K562 (cell line): ENCODE measurements around the gene GPC2. TPM values are rescaled to one million over a fixed set of nuclear protein-coding genes. Genes with fewer than 3 reads are reported as not detected.
A peak's percentile ranks its signal among the peaks of the same experiment; 100 is the strongest.

Source experiments
- ATAC-seq: fragments of 200-7000 bp; cut with Tn5 transposase; 3 replicates; pipeline ENCODE4 v1.9.1; 2020; ENCODE audit warnings: moderate library complexity
- BruUV-seq: library from RNA; stranded (reverse); fragments of 400-500 nt; replicated peaks from 2 replicates; lab custom pipeline; 2021; lab: Mats Ljungman, UMichigan
- CTCF ChIA-PET: fragments of 300-600 bp; formaldehyde crosslinking; extraction: SDS; loops from one replicate; lab custom pipeline; 2021; ENCODE audit warnings: low intra/inter-chr PET ratio; lab: Yijun Ruan, JAX
- POLR2A ChIA-PET: fragments of 300-600, 350-650 bp; sonication (Branson Sonifier 250); formaldehyde crosslinking; extraction: SDS; loops from one replicate; lab custom pipeline; 2021; ENCODE audit warnings: antibody characterized with exemption, inconsistent platforms; lab: Yijun Ruan, JAX
- DNase-seq, 4 experiments: peaks; one replicate each; pipeline versions ENCODE4 v3.0.0 to v3.0.0-alpha.2; 2011 to 2018; ENCODE audit warnings: low spot score in 3 of 4, mixed read lengths in 3 of 4; ENCODE audit errors: extremely low read depth in 1 of 4
- FAIRE-seq: peaks from 2 replicates; lab custom pipeline; 2011; peaks lifted over from hg19 to GRCh38; lab: Jason Lieb, UNC
- H2AFZ ChIP-seq: 2 replicates; pipeline ENCODE4 v1.6.0; 2011; ENCODE audit warnings: low read depth, low read length, control low read depth, inconsistent platforms
- H3K27ac ChIP-seq: fragments of 200-600 bp; 3 replicates; pipeline ENCODE4 v1.8.0; 2011; ENCODE audit warnings: low read depth, mild to moderate bottlenecking, control low read depth, inconsistent platforms, low read length, moderate library complexity, mixed read lengths; ENCODE audit errors: extremely low read depth
- H3K27me3 ChIP-seq, 2 experiments: fragments of 300-600 bp in 1 of 2; 2 replicates in 1 of 2; 3 replicates in 1 of 2; pipeline versions ENCODE4 v1.6.0 to v1.8.0; 2011; ENCODE audit warnings: inconsistent platforms in 2 of 2, low read length in 2 of 2, mild to moderate bottlenecking in 1 of 2, mixed read lengths in 1 of 2, moderate library complexity in 1 of 2; ENCODE audit not compliant: control insufficient read depth in 2 of 2, insufficient read depth in 2 of 2
- H3K36me3 ChIP-seq: fragments of 300-600 bp; 3 replicates; pipeline ENCODE4 v1.8.0; 2011; ENCODE audit warnings: mild to moderate bottlenecking, low read length, inconsistent platforms; ENCODE audit not compliant: control insufficient read depth, insufficient read depth
- H3K4me1 ChIP-seq, 2 experiments: fragments of 200-600 bp in 1 of 2; replicated peaks in 1 of 2; 2 replicates in 1 of 2; 3 replicates in 1 of 2; pipeline versions ENCODE4 v1.5.1 to v1.8.0; 2011; ENCODE audit warnings: inconsistent platforms in 2 of 2, low read length in 2 of 2, mild to moderate bottlenecking in 1 of 2, mixed read lengths in 1 of 2, moderate library complexity in 1 of 2; ENCODE audit not compliant: control insufficient read depth in 2 of 2, insufficient read depth in 2 of 2
- H3K4me2 ChIP-seq: 2 replicates; pipeline ENCODE4 v1.6.1; 2011; ENCODE audit warnings: low read length, control low read depth, inconsistent platforms, mixed read lengths; ENCODE audit not compliant: insufficient read depth
- H3K4me3 ChIP-seq: fragments of 200-600 bp; sonication (generic), shearing (Covaris generic); 2 replicates; pipeline ENCODE4 v1.5.1; 2016; ENCODE audit warnings: control low read depth, inconsistent platforms
- H3K79me2 ChIP-seq: fragments of 200-600 bp; 3 replicates; pipeline ENCODE4 v1.8.0; 2011; ENCODE audit warnings: low read length, inconsistent platforms; ENCODE audit not compliant: control insufficient read depth, insufficient read depth
- H3K9ac ChIP-seq, 2 experiments: 2 replicates each; pipeline versions ENCODE4 v1.6.0 to v1.6.1; 2011; ENCODE audit warnings: low read depth in 2 of 2, low read length in 2 of 2, control low read depth in 1 of 2, inconsistent platforms in 1 of 2, mild to moderate bottlenecking in 1 of 2, mixed read lengths in 1 of 2; ENCODE audit not compliant: insufficient read depth in 1 of 2
- H3K9me1 ChIP-seq: one replicate; pipeline ENCODE4 v1.6.0; 2011; ENCODE audit warnings: inconsistent platforms, mild to moderate bottlenecking, low read length, moderate library complexity; ENCODE audit not compliant: control insufficient read depth, insufficient read depth
- H3K9me3 ChIP-seq: replicated peaks from 2 replicates; pipeline ENCODE4 v1.5.1; 2011; ENCODE audit warnings: low read depth, low read length, inconsistent platforms; ENCODE audit not compliant: control insufficient read depth, insufficient read depth
- H4K20me1 ChIP-seq: replicated peaks from 2 replicates; pipeline ENCODE4 v1.6.1; 2011; ENCODE audit warnings: low read length, inconsistent platforms, mixed read lengths; ENCODE audit not compliant: control insufficient read depth, insufficient read depth
- ASH1L ChIP-seq: fragments of 450-650 bp; IDR thresholded peaks from 2 replicates; pipeline ENCODE4 v1.6.1; 2018; ENCODE audit warnings: borderline replicate concordance, mild to moderate bottlenecking, low read depth; ENCODE audit not compliant: partially characterized antibody
- ATF7 ChIP-seq: fragments of 450-650 bp; IDR thresholded peaks from 2 replicates; pipeline ENCODE4 v1.7.1; 2014; ENCODE audit warnings: mild to moderate bottlenecking, moderate library complexity
- BRF1 ChIP-seq: IDR thresholded peaks from 3 replicates; pipeline ENCODE4 v1.6.1; 2011; ENCODE audit warnings: borderline replicate concordance, mild to moderate bottlenecking; ENCODE audit not compliant: insufficient read length; ENCODE audit errors: extremely low read depth
- CTBP1 ChIP-seq: fragments of 450-650 bp; IDR thresholded peaks from 2 replicates; pipeline ENCODE4 v1.6.1; 2016; ENCODE audit warnings: borderline replicate concordance
- EGR1 ChIP-seq: fragments of 450-650 bp; conservative IDR thresholded peaks from 2 replicates; pipeline ENCODE4 v1.6.1; 2017; ENCODE audit warnings: mild to moderate bottlenecking
- FIP1L1 ChIP-seq: fragments of 200-400 bp; formaldehyde crosslinking; IDR thresholded peaks from 2 replicates; pipeline ENCODE4 v1.6.1; 2018; ENCODE audit warnings: mild to moderate bottlenecking, low read depth, low read length; ENCODE audit not compliant: poor library complexity, severe bottlenecking
- HDAC1 ChIP-seq, 2 experiments: fragments of 450-650 bp; IDR thresholded peaks; 2 replicates each; pipeline ENCODE4 v1.6.1; 2016 to 2017; ENCODE audit warnings: inconsistent platforms in 1 of 2, mild to moderate bottlenecking in 1 of 2, moderate library complexity in 1 of 2
- IFI16 ChIP-seq: fragments of 250-450 bp; sonication (Bioruptor Pico); IDR thresholded peaks from 2 replicates; pipeline ENCODE4 v2.1.2; 2022; ENCODE audit warnings: mild to moderate bottlenecking, inconsistent platforms
- MTA2 ChIP-seq: fragments of 450-650 bp; IDR thresholded peaks from 2 replicates; pipeline ENCODE4 v1.6.1; 2016; ENCODE audit warnings: low read depth
- NFE2 ChIP-seq: IDR thresholded peaks from 2 replicates; pipeline ENCODE4 v1.6.1; 2014; ENCODE audit warnings: antibody characterized with exemption, low read depth
- POLR2A ChIP-seq: fragments of 450-650 bp; conservative IDR thresholded peaks from 2 replicates; pipeline ENCODE4 v1.6.1; 2016
- POLR2AphosphoS5 ChIP-seq: IDR thresholded peaks from 2 replicates; pipeline ENCODE4 v1.6.1; 2011; ENCODE audit warnings: mild to moderate bottlenecking, low read depth, low read length, moderate library complexity; ENCODE audit not compliant: control insufficient read depth, insufficient read depth
- PTBP1 ChIP-seq: fragments of 200-400 bp; formaldehyde crosslinking; IDR thresholded peaks from 2 replicates; pipeline ENCODE4 v1.6.1; 2017; ENCODE audit warnings: low read depth, low read length
- RBFOX2 ChIP-seq: fragments of 200-400 bp; formaldehyde crosslinking; IDR thresholded peaks from 2 replicates; pipeline ENCODE4 v1.6.1; 2017; ENCODE audit warnings: low read depth, mild to moderate bottlenecking, low read length, moderate library complexity
- SMAD3 ChIP-seq: fragments of 450-650 bp; formaldehyde crosslinking; conservative IDR thresholded peaks from 2 replicates; pipeline ENCODE4 v1.4.0; 2020; ENCODE audit warnings: mild to moderate bottlenecking
- TARDBP ChIP-seq: fragments of 450-650 bp; IDR thresholded peaks from 2 replicates; pipeline ENCODE4 v1.6.1; 2016
- WGBS: fragments of 100-300 bp; shearing (Covaris generic); methylation state at CpG from one replicate; pipeline ENCODE4 v1.1.6; 2016; ENCODE audit warnings: low coverage, mixed read lengths; ENCODE audit not compliant: insufficient coverage; ENCODE audit errors: missing lambda C conversion rate; 5-methylcytosine and 5-hydroxymethylcytosine counted together
- in situ Hi-C: fragments of 300-500 bp; cut with MboI; formaldehyde crosslinking; loops from 4 replicates; pipeline ENCODE4 v1.15.0; 2018; ENCODE audit warnings: inconsistent platforms, mixed read lengths
- intact Hi-C: fragments of 100-400 bp; cut with micrococcal nuclease; formaldehyde crosslinking; loops from 2 replicates; pipeline ENCODE4 v1.14.2; 2022
- polyA plus RNA-seq, 8 experiments: library from polyadenylated mRNA; depleted of rRNA in 4 of 8; stranded (reverse) in 5 of 8; unstranded in 3 of 8; fragments of >200 nt; fragmentation: Nextera tagmentation in 2 of 8; fragmentation: Illumina TruSeq in 1 of 8; extraction: Ambion mirVana in 2 of 8; extraction: Trizol in 1 of 8; gene quantifications; 2 replicates each; pipeline versions ENCODE4 v1.2.1 to v1.2.3, GENCODE V29; 2011 to 2014; ENCODE audit warnings: inconsistent platforms in 1 of 8, missing spikeins in 1 of 8
- total RNA-seq, 7 experiments: library from RNA; depleted of rRNA in 6 of 7; stranded (reverse); fragments of >200 nt in 6 of 7; fragmentation: Illumina TruSeq in 2 of 7; extraction: Trizol in 2 of 7; gene quantifications; 2 replicates each; pipeline versions ENCODE4 v1.2.1 to v1.2.3, GENCODE V29; 2011 to 2021; ENCODE audit warnings: low replicate concordance in 1 of 7
- TF ChIP-seq, protein P1 (sequence below): sonication (generic); formaldehyde crosslinking; IDR thresholded peaks from 2 replicates; pipeline ENCODE4 v1.8.1; 2023; ENCODE audit warnings: mild to moderate bottlenecking, missing genetic modification reagents, moderate library complexity
- TF ChIP-seq, protein P2 (sequence below): sonication (generic); formaldehyde crosslinking; IDR thresholded peaks from 2 replicates; pipeline ENCODE4 v1.8.1; 2023; ENCODE audit warnings: mild to moderate bottlenecking, missing genetic modification reagents

The GPC2 gene
- total and polyA plus RNA-seq, 9 of the 15 experiments (the other 6 are each of a cell fraction or from before 2014, with no cell fraction given): 0.06 to 7.7 (median 1.4) TPM; not detected in 1

DNA sequence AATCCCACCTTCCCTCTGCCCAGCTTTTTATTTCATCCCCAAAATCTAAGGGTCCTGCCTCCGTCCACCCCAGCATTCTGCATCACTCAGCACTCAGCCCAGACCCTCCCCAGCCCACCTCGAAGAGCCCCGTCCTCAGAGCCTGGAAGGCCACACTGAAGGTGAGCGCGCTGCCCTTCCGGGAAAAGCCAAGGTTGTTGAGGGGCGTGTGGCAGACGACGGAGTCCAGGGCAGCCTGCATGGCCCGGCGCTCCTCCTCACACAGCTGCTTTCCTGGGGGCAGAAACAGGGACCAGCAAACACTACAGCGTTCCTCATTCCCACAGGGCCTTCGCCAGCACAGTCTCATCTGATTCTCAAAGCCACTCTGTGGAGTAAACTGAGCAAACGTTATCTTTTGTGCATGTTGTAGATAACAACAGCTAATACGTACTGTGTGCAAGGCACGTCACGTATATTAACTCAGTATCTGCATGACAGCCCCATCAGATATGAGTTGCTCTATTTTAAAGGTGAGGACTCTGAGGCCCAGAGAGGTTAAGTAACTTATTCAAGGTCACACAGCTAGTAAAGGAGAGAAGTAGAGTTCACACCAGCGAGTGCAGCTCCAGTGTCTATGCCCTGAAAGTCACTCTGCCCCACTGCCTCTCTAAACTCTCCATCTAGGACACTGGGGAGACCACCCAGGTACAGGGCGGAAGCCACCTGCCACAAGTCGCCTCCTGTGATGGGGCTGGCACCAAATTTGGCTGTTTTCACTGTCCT is 21.4 kb downstream of the GPC2 start (continued):
- peak in 1 of 2 experiments; percentile 34; a peak in 1 of 4 replicates for TF ChIP-seq HDAC1 (IDR thresholded peaks at IDR 0.05)

DNA sequence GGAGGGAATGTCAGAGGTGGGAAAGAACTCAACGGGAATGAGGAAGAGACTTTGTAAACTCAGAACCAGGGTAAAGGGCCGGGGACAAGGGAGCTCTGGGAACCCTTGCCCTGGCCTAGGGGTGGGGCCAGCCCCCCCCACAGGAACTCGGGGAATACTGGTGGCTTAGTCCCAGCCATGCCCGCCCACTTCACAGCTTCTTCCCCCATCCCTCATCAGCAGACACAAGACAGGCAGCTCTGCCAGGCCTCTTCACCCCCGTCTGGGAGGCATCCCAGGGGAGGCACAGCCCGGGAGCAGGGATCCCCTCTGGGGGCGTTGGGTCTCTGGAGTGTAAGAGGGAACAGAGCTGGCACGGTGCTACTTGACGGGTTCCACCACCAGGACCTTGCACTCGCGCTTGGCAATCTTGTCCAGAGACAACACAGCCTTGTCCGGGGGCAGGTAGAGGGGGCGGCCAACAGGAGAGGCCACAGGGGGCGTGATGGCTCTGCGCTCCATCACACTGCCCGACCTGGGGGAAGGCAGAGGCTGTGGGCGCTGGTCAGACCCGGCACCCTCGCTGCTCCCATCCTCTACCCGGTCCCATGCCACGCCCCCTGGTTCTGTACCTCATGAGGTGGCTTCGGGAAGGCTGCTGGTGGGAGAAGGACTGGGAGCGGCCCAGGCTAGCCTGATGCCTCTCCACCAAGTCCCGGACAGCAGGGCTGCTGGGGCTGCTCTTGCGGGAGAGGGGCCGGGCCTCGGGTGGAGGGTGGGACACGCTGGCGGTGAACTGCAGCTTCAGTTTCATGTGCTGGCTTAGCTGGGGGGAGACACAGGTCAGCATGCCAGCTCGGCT is 22.3 kb downstream of the GPC2 start:
- Histone ChIP-seq H2AFZ (no peak overlapping the region), H3K27ac (no peak overlapping the region), H3K27me3 (no peaks in the 10 kb centered on the region), H3K36me3 (peaks cover 64% of the 10 kb centered on the region), H3K4me3 (no peak overlapping the region), H3K4me1 (peaks cover 37 to 76% of the 10 kb centered on the region in 2 experiments), H3K4me2 (no peak overlapping the region), H3K9me1 (no peaks in the 10 kb centered on the region), H3K9me3 (no peaks in the 10 kb centered on the region), H4K20me1 (peaks cover 10% of the 10 kb centered on the region), H3K9ac (peak overlapping the region in 1 of 2 experiments; percentile 46; a peak in 1 of 4 replicates), H3K79me2 (peaks cover 37% of the 10 kb centered on the region)
- in situ Hi-C loops (no loop called here), intact Hi-C loops (loop anchor here (5.0 kb wide), 1 partner anchor 117 kb away; no protein-coding TSS in a partner anchor)
- peak in 1 of 4 experiments; percentile 52 for DNase-seq
- BruUV-seq: no TSS peak
- ChIA-PET POLR2A (interaction anchor here (0.7 kb wide), 1 partner anchor 9 kb away, joined by 4 read pairs; no protein-coding TSS in a partner anchor), CTCF (no interaction called here)
- 86% methylated on average over 27 of the region's 30 CpGs for WGBS
- no peak for FAIRE-seq
- no peak for ATAC-seq
- TF ChIP-seq ASH1L (no peak), EGR1 (0 out of 2 replicates have a peak, but pooled peaks have one; percentile 12), RBFOX2 (peak; percentile 79), NFE2 (no peak), MTA2 (no peak), POLR2A (peak; percentile 21; the same call in 1 of the 2 replicates), BRF1 (no peak), CTBP1 (no peak), FIP1L1 (peak; percentile 29), TARDBP (no peak), ATF7 (no peak), IFI16 (CRISPR knock-in tag) (no peak), POLR2AphosphoS5 (peak; percentile 51; the same call in 1 of the 2 replicates), SMAD3 (CRISPR knock-in tag) (no peak), PTBP1 (no peak)
- TF ChIP-seq, protein P1, sequence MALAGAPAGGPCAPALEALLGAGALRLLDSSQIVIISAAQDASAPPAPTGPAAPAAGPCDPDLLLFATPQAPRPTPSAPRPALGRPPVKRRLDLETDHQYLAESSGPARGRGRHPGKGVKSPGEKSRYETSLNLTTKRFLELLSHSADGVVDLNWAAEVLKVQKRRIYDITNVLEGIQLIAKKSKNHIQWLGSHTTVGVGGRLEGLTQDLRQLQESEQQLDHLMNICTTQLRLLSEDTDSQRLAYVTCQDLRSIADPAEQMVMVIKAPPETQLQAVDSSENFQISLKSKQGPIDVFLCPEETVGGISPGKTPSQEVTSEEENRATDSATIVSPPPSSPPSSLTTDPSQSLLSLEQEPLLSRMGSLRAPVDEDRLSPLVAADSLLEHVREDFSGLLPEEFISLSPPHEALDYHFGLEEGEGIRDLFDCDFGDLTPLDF: no peak
- TF ChIP-seq, protein P2, sequence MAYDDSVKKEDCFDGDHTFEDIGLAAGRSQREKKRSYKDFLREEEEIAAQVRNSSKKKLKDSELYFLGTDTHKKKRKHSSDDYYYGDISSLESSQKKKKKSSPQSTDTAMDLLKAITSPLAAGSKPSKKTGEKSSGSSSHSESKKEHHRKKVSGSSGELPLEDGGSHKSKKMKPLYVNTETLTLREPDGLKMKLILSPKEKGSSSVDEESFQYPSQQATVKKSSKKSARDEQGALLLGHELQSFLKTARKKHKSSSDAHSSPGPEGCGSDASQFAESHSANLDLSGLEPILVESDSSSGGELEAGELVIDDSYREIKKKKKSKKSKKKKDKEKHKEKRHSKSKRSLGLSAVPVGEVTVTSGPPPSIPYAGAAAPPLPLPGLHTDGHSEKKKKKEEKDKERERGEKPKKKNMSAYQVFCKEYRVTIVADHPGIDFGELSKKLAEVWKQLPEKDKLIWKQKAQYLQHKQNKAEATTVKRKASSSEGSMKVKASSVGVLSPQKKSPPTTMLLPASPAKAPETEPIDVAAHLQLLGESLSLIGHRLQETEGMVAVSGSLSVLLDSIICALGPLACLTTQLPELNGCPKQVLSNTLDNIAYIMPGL: no peak
